HEK293 (cell line): Measurements from ENCODE around the gene TEKTIP1.

ENCODE experiments used
- ATF2 ChIP-seq: fragments of 450-650 bp; formaldehyde crosslinking; IDR thresholded peaks from 2 replicates; pipeline ENCODE4 v1.5.1; 2016; ENCODE audit warnings: missing biosample characterization, missing genetic modification characterization, low read depth
- EGR2 ChIP-seq: fragments of 450-650 bp; formaldehyde crosslinking; IDR thresholded peaks from 2 replicates; pipeline ENCODE4 v1.5.1; 2016; ENCODE audit warnings: low read depth, missing biosample characterization, missing genetic modification characterization
- KLF10 ChIP-seq: fragments of 450-650 bp; IDR thresholded peaks from 2 replicates; pipeline ENCODE4 v1.5.1; 2018; ENCODE audit warnings: missing biosample characterization, mild to moderate bottlenecking, missing genetic modification characterization
- KLF9 ChIP-seq: fragments of 450-650 bp; formaldehyde crosslinking; IDR thresholded peaks from 2 replicates; pipeline ENCODE4 v1.5.1; 2016; ENCODE audit warnings: missing biosample characterization, missing genetic modification characterization, low read depth
- MEIS1 ChIP-seq: sonication (generic); formaldehyde crosslinking; IDR thresholded peaks from 2 replicates; pipeline ENCODE4 v1.8.1; 2022; ENCODE audit warnings: missing genetic modification reagents, mild to moderate bottlenecking, borderline replicate concordance
- REST ChIP-seq: fragments of 450-650 bp; formaldehyde crosslinking; IDR thresholded peaks from 2 replicates; pipeline ENCODE4 v1.5.1; 2016; ENCODE audit warnings: missing biosample characterization, missing genetic modification characterization
- SALL2 ChIP-seq: fragments of 450-650 bp; formaldehyde crosslinking; IDR thresholded peaks from 2 replicates; pipeline ENCODE4 v1.5.0; 2017; ENCODE audit warnings: missing biosample characterization, mild to moderate bottlenecking, missing genetic modification characterization, borderline replicate concordance
- SP2 ChIP-seq: fragments of 450-650 bp; formaldehyde crosslinking; IDR thresholded peaks from 2 replicates; pipeline ENCODE4 v1.5.1; 2016; ENCODE audit warnings: missing biosample characterization, missing genetic modification characterization
- SP7 ChIP-seq: fragments of 450-650 bp; formaldehyde crosslinking; IDR thresholded peaks from 2 replicates; pipeline ENCODE4 v1.5.1; 2016; ENCODE audit warnings: missing biosample characterization, missing genetic modification characterization
- WT1 ChIP-seq: fragments of 450-650 bp; formaldehyde crosslinking; IDR thresholded peaks from 2 replicates; pipeline ENCODE4 v1.5.1; 2016; ENCODE audit warnings: missing biosample characterization, missing genetic modification characterization
- ZBTB48 ChIP-seq: fragments of 450-650 bp; formaldehyde crosslinking; IDR thresholded peaks from 2 replicates; pipeline ENCODE4 v1.5.1; 2016; ENCODE audit warnings: missing biosample characterization, missing genetic modification characterization
- ZFHX2 ChIP-seq: fragments of 450-650 bp; formaldehyde crosslinking; conservative IDR thresholded peaks from 2 replicates; pipeline ENCODE4 v1.5.1; 2016; ENCODE audit warnings: missing biosample characterization, missing genetic modification characterization
- ZNF16 ChIP-seq: fragments of 450-650 bp; formaldehyde crosslinking; IDR thresholded peaks from 2 replicates; pipeline ENCODE4 v1.5.1; 2016; ENCODE audit warnings: low read depth, missing biosample characterization, missing genetic modification characterization
- ZNF184 ChIP-seq: fragments of 450-650 bp; IDR thresholded peaks from 2 replicates; pipeline ENCODE4 v1.5.1; 2018; ENCODE audit warnings: missing biosample characterization, mild to moderate bottlenecking, missing genetic modification characterization
- ZNF239 ChIP-seq: fragments of 450-650 bp; formaldehyde crosslinking; IDR thresholded peaks from 2 replicates; pipeline ENCODE4 v1.5.1; 2016; ENCODE audit warnings: missing biosample characterization, missing genetic modification characterization
- ZNF24 ChIP-seq: fragments of 450-650 bp; formaldehyde crosslinking; IDR thresholded peaks from 2 replicates; pipeline ENCODE4 v1.5.1; 2016; ENCODE audit warnings: missing biosample characterization, missing genetic modification characterization
- ZNF280D ChIP-seq: fragments of 450-650 bp; formaldehyde crosslinking; IDR thresholded peaks from 2 replicates; pipeline ENCODE4 v1.5.1; 2016; ENCODE audit warnings: missing biosample characterization, missing genetic modification characterization
- ZNF311 ChIP-seq: fragments of 450-650 bp; formaldehyde crosslinking; IDR thresholded peaks from 2 replicates; pipeline ENCODE4 v1.5.1; 2017; ENCODE audit warnings: missing biosample characterization, missing genetic modification characterization, borderline replicate concordance
- ZNF366 ChIP-seq: fragments of 450-650 bp; formaldehyde crosslinking; conservative IDR thresholded peaks from 2 replicates; pipeline ENCODE4 v1.5.1; 2016; ENCODE audit warnings: missing biosample characterization, missing genetic modification characterization
- ZNF433 ChIP-seq: fragments of 450-650 bp; formaldehyde crosslinking; IDR thresholded peaks from 2 replicates; pipeline ENCODE4 v1.5.1; 2016; ENCODE audit warnings: missing biosample characterization, missing genetic modification characterization, low read depth
- ZNF600 ChIP-seq: fragments of 450-650 bp; formaldehyde crosslinking; IDR thresholded peaks from 2 replicates; pipeline ENCODE4 v1.5.1; 2016; ENCODE audit warnings: missing biosample characterization, missing genetic modification characterization
- ZNF677 ChIP-seq: fragments of 450-650 bp; IDR thresholded peaks from 2 replicates; pipeline ENCODE4 v1.5.0; 2018; ENCODE audit warnings: missing biosample characterization, mild to moderate bottlenecking, missing genetic modification characterization, moderate library complexity
- ZNF785 ChIP-seq: fragments of 450-650 bp; formaldehyde crosslinking; IDR thresholded peaks from 2 replicates; pipeline ENCODE4 v1.5.1; 2016; ENCODE audit warnings: missing biosample characterization, missing genetic modification characterization
- ZSCAN18 ChIP-seq: fragments of 450-650 bp; formaldehyde crosslinking; IDR thresholded peaks from 2 replicates; pipeline ENCODE4 v1.5.1; 2016; ENCODE audit warnings: missing biosample characterization, missing genetic modification characterization
- ZSCAN30 ChIP-seq: fragments of 450-650 bp; IDR thresholded peaks from 2 replicates; pipeline ENCODE4 v1.5.1; 2018; ENCODE audit warnings: missing biosample characterization, mild to moderate bottlenecking, missing genetic modification characterization, moderate library complexity
- ZSCAN5A ChIP-seq: fragments of 450-650 bp; formaldehyde crosslinking; IDR thresholded peaks from 2 replicates; pipeline ENCODE4 v1.5.1; 2016; ENCODE audit warnings: missing biosample characterization, missing genetic modification characterization
- ZXDB ChIP-seq: fragments of 450-650 bp; formaldehyde crosslinking; IDR thresholded peaks from 2 replicates; pipeline ENCODE4 v1.5.1; 2016; ENCODE audit warnings: missing biosample characterization, missing genetic modification characterization

The TEKTIP1 gene

GRCh38 chr19:3537438-3538240, 1.3 kb upstream of the TEKTIP1 start (continued):
- TF ChIP-seq ZSCAN5A (tag by site-specific recombination), result peak; percentile 46; the same call in 1 of the 2 replicates
- TF ChIP-seq WT1 (tag by site-specific recombination), result no peak
- TF ChIP-seq ZFHX2 (tag by site-specific recombination), result no peak
- no peak for TF ChIP-seq ZNF433 (tag by site-specific recombination)
- TF ChIP-seq ZNF600 (tag by site-specific recombination), result 0 out of 2 replicates have a peak, but pooled peaks have one; percentile 29
- no peak for TF ChIP-seq ZBTB48 (tag by site-specific recombination)
- TF ChIP-seq ZNF677 (tag by site-specific recombination), result no peak
- TF ChIP-seq SP2 (tag by site-specific recombination), result peak; percentile 41
- no peak for TF ChIP-seq ZNF24 (tag by site-specific recombination)
- TF ChIP-seq ZNF239 (tag by site-specific recombination), result 0 out of 2 replicates have a peak, but pooled peaks have one; percentile 59
- no peak for TF ChIP-seq EGR2 (tag by site-specific recombination)
- TF ChIP-seq ZSCAN30 (tag by site-specific recombination), result no peak
- 0 out of 2 replicates have a peak, but pooled peaks have one; percentile 21 for TF ChIP-seq ZXDB (tag by site-specific recombination)
- TF ChIP-seq ZNF184, result no peak
- no peak for TF ChIP-seq REST (tag by site-specific recombination)
- TF ChIP-seq ZNF16 (tag by site-specific recombination), result no peak
- TF ChIP-seq KLF10, result no peak
- TF ChIP-seq MEIS1 (CRISPR knock-in tag), result no peak
- TF ChIP-seq ZNF311 (tag by site-specific recombination), result no peak
- no peak for TF ChIP-seq ZNF366 (tag by site-specific recombination)
- TF ChIP-seq ATF2 (tag by site-specific recombination), result no peak
- no peak for TF ChIP-seq KLF9 (tag by site-specific recombination)
- no peak for TF ChIP-seq ZNF785
- no peak for TF ChIP-seq SALL2
- 0 out of 2 replicates have a peak, but pooled peaks have one; percentile 11 for TF ChIP-seq SP7
- peak; percentile 61; the same call in 1 of the 2 replicates for TF ChIP-seq ZNF280D (tag by site-specific recombination)
- no peak for TF ChIP-seq ZSCAN18 (tag by site-specific recombination)
